A673 (cell line): ENCODE data around the gene TERC. TPM values are rescaled to one million over a fixed set of nuclear protein-coding genes. Genes with fewer than 3 reads are reported as not detected.
A peak's percentile ranks its signal among the peaks of the same experiment; 100 is the strongest.

Experiments used
- BruUV-seq: library from RNA; stranded (reverse); fragments of 400-500 nt; replicated peaks from 2 replicates; lab custom pipeline; 2021; lab: Mats Ljungman, UMichigan
- CTCF ChIA-PET: fragments of 300-600 bp; sonication (Branson Sonifier 250); formaldehyde crosslinking; loops from one replicate; lab custom pipeline; 2022; ENCODE audit warnings: antibody characterized with exemption; lab: Charles Lee
- POLR2A ChIA-PET: fragments of 300-600 bp; sonication (Branson Sonifier 250); formaldehyde crosslinking; loops from one replicate; lab custom pipeline; 2022; ENCODE audit warnings: antibody characterized with exemption; ENCODE audit not compliant: low non-redundant PET; lab: Charles Lee
- DNase-seq: peaks from one replicate; pipeline ENCODE4 v3.0.0-alpha.2; 2015; ENCODE audit warnings: low spot score
- H3K27ac ChIP-seq: fragments of 200-600 bp; sonication (generic); 2 replicates; pipeline ENCODE4 v1.5.1; 2016; ENCODE audit warnings: mixed run types, low read depth, mild to moderate bottlenecking, mixed read lengths, antibody characterized with exemption, low read length; ENCODE audit not compliant: poor library complexity, severe bottlenecking
- H3K27me3 ChIP-seq: fragments of 200-600 bp; sonication (generic); replicated peaks from 2 replicates; pipeline ENCODE4 v1.6.1; 2017; ENCODE audit warnings: mixed run types, low read depth, mild to moderate bottlenecking, mixed read lengths, antibody characterized with exemption, low read length; ENCODE audit not compliant: insufficient read depth, poor library complexity
- H3K36me3 ChIP-seq: fragments of 200-600 bp; sonication (generic); 2 replicates; pipeline ENCODE4 v1.6.1; 2016; ENCODE audit warnings: mixed run types, mild to moderate bottlenecking, mixed read lengths, antibody characterized with exemption, low read length; ENCODE audit not compliant: insufficient read depth, poor library complexity, severe bottlenecking
- H3K4me1 ChIP-seq: fragments of 200-600 bp; sonication (generic); 2 replicates; pipeline ENCODE4 v1.6.1; 2017; ENCODE audit warnings: mixed run types, mild to moderate bottlenecking, mixed read lengths, antibody characterized with exemption, low read length; ENCODE audit not compliant: insufficient read depth, poor library complexity, severe bottlenecking
- H3K4me3 ChIP-seq: fragments of 200-600 bp; sonication (generic); 2 replicates; pipeline ENCODE4 v1.5.1; 2016; ENCODE audit warnings: low read depth, mixed run types, mild to moderate bottlenecking, mixed read lengths, low read length; ENCODE audit not compliant: poor library complexity, severe bottlenecking
- H3K9me3 ChIP-seq: fragments of 200-600 bp; sonication (generic); 2 replicates; pipeline ENCODE4 v1.6.1; 2016; ENCODE audit warnings: mixed run types, low read depth, mild to moderate bottlenecking, mixed read lengths, antibody characterized with exemption, low read length; ENCODE audit not compliant: poor library complexity, severe bottlenecking
- CTCF ChIP-seq: fragments of 300-800, 200-600 bp; sonication (generic); conservative IDR thresholded peaks from 2 replicates; pipeline ENCODE4 v1.5.1; 2017; ENCODE audit warnings: low read depth, mild to moderate bottlenecking, antibody characterized with exemption, low read length, moderate library complexity, mixed read lengths
- EZH2 ChIP-seq: fragments of 200-600 bp; sonication (generic); IDR thresholded peaks from 2 replicates; pipeline ENCODE4 v1.6.1; 2017; ENCODE audit warnings: borderline replicate concordance, low read depth, mild to moderate bottlenecking, mixed read lengths, antibody characterized with exemption, low read length; ENCODE audit not compliant: poor library complexity, severe bottlenecking
- intact Hi-C: fragments of 100-400 bp; cut with micrococcal nuclease; formaldehyde crosslinking; loops from one replicate; pipeline ENCODE4 v1.10.0; 2022; ENCODE audit not compliant: unreplicated experiment
- total RNA-seq: library from RNA; stranded (reverse); gene quantifications from 2 replicates; pipeline ENCODE4 v1.2.3, GENCODE V29; 2021

Gene TERC
- total RNA-seq, 1 experiment from 2014 or later: 5.8 TPM

DNA sequence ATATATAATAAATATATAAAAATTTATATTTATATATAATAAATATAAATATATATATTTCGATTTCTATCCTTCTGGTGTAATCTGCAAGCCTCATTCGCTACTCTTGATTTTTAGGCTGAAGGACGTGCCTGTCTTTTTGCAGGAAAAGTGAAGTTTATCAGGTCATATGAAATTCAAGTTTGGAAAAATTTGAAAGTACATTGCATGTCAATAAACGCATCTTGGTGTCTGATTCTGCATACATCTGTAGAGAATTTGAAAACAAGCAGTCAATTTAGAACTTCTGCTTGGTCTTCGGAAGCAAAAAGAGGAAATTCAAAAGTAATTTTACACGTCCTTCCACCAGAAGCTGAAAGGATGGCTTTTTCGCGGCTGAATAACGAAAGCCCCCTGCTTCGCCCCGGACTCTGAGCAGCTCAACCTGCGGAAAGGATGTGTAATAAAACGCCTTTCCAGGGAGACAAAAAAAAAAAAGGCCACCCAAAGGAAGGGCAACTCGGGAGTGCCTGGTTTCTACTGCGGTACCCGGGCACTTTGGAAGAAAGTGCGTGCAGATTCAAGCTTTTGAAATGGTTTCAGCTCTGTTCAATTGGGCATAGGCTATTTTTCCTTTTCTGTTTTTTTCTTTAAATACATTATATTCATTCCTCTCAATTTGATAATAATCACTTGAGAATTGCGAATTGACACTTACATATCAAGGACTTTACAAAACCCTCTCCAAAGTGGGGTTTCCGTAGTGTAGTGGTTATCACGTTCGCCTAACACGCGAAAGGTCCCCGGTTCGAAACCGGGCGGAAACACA is 6.8 kb upstream of the TERC start:
- no peaks in the 10 kb centered on the region for H3K27me3 ChIP-seq
- H3K9me3 ChIP-seq: no peaks in the 10 kb centered on the region
- BruUV-seq: no TSS peak
- intact Hi-C loops: no loop called here
- ChIA-PET CTCF (interaction anchor here (0.6 to 1.0 kb wide), 2 partner anchors 9 to 19 kb away, joined by 5 to 11 read pairs; no protein-coding TSS in a partner anchor), POLR2A (no interaction called here)
- TF ChIP-seq CTCF: no peak
- TF ChIP-seq EZH2: no peak
- peaks cover 19% of the 10 kb centered on the region for H3K36me3 ChIP-seq
- peak overlapping the region; percentile 76 for H3K4me3 ChIP-seq
- peak; percentile 91 for DNase-seq
- H3K4me1 ChIP-seq: peaks cover 18% of the 10 kb centered on the region
- H3K27ac ChIP-seq: peak overlapping the region; percentile 97

GRCh38 chr3:169769287-169770181 is 4.7 kb upstream of the TERC start, which contains the start of gene ACTRT3:
ACTRT3 (minus strand) TSS chr3:169769561; CDS start chr3:169769520, 41 bp downstream.
- peak within 1 kb of the TSS; percentile 80 for H3K27ac ChIP-seq
- ChIA-PET CTCF (interaction anchor here (0.6 kb wide), 1 partner anchor 570 kb away, joined by 9 read pairs; no protein-coding TSS in a partner anchor), POLR2A (interaction anchor here (0.6 kb wide), 1 partner anchor 763 kb away, joined by 12 read pairs; no protein-coding TSS in a partner anchor)
- peak; percentile 82 for DNase-seq
- BruUV-seq: no TSS peak
- H3K4me3 ChIP-seq: peak within 1 kb of the TSS; percentile 57
- peaks cover 7% of the 10 kb centered on the region for H3K4me1 ChIP-seq
- TF ChIP-seq EZH2: no peak
- TF ChIP-seq CTCF: no peak; the same call in 1 of the 2 replicates
- H3K9me3 ChIP-seq: no peaks in the 10 kb centered on the region
- H3K27me3 ChIP-seq: no peaks in the 10 kb centered on the region
- peaks cover under 1% of the 10 kb centered on the region for H3K36me3 ChIP-seq
- intact Hi-C loops: loop anchor here (10.0 kb wide), 4 partner anchors 195 to 1035 kb away; partner anchors contain the start of gene SEC62

GRCh38 chr3:169764312-169764881 is 463 bp downstream of the TERC start:
- ChIA-PET POLR2A (no interaction called here), CTCF (no interaction called here)
- H3K4me1 ChIP-seq: no peaks in the 10 kb centered on the region
- H3K36me3 ChIP-seq: no peaks in the 10 kb centered on the region
- H3K9me3 ChIP-seq: no peaks in the 10 kb centered on the region
- DNase-seq: peak; percentile 39
- H3K27ac ChIP-seq: peak overlapping the region; percentile 90
- H3K4me3 ChIP-seq: peak overlapping the region; percentile 73
- TSS peak; percentile 98 for BruUV-seq
- H3K27me3 ChIP-seq: no peaks in the 10 kb centered on the region
- TF ChIP-seq EZH2: no peak
- no peak for TF ChIP-seq CTCF
- intact Hi-C loops: loop anchor here (10.0 kb wide), 4 partner anchors 200 to 1040 kb away; partner anchors contain the start of gene SEC62
